Loucy (cell line): ENCODE results near the gene SSBP3.
"Not testable (repeated sequence)": the region's sequence is repeated elsewhere in the genome, so short reads cannot be mapped to it uniquely, and the experiment has no call there.

Source experiments
- CTCF ChIP-seq: fragments of 200-600 bp; sonication (generic); conservative IDR thresholded peaks from 2 replicates; pipeline ENCODE4 v1.5.1; 2014; ENCODE audit warnings: mild to moderate bottlenecking, antibody characterized with exemption, low read length
- EZH2phosphoT487 ChIP-seq: fragments of 200-600 bp; IDR thresholded peaks from 2 replicates; pipeline ENCODE4 v1.6.1; 2018; ENCODE audit warnings: antibody characterized with exemption, mild to moderate bottlenecking, moderate library complexity, borderline replicate concordance

- not testable (repeated sequence) for TF ChIP-seq CTCF, EZH2phosphoT487
Observed at GRCh38 chr1:54345548-54345947, 60.6 kb downstream of the SSBP3 start.
